Activated B cell treated with CpG ODN at 0.5 μM for 24 hours (primary cell): ENCODE data around the gene GID8. TPM values are rescaled to one million over a fixed set of nuclear protein-coding genes. Genes with fewer than 3 reads are reported as not detected.

Source experiments
- ATAC-seq: fragments of 200-7000 bp; cut with Tn5 transposase; one replicate; pipeline ENCODE4 v1.10.0; 2021; ENCODE audit warnings: low read depth, mild to moderate bottlenecking, moderate library complexity
- CTCF ChIA-PET: fragments of 350-600 bp; sonication (Branson Sonifier 250); formaldehyde crosslinking; loops from one replicate; lab custom pipeline; 2021; ENCODE audit warnings: antibody characterized with exemption; lab: Charles Lee
- POLR2A ChIA-PET: fragments of 350-600 bp; sonication (Branson Sonifier 250); formaldehyde crosslinking; loops from one replicate; lab custom pipeline; 2021; ENCODE audit warnings: antibody characterized with exemption; lab: Charles Lee
- DNase-seq: peaks from one replicate; pipeline ENCODE4 v3.0.0; 2022
- H3K27ac Mint-ChIP-seq: one replicate; pipeline ENCODE4 v1.8.0; 2020; ENCODE audit warnings: mixed read lengths
- H3K27me3 Mint-ChIP-seq: one replicate; pipeline ENCODE4 v1.8.0; 2021; ENCODE audit warnings: mixed read lengths
- H3K36me3 Mint-ChIP-seq: one replicate; pipeline ENCODE4 v1.8.0; 2021; ENCODE audit warnings: low read depth, mixed read lengths
- H3K4me1 Mint-ChIP-seq: one replicate; pipeline ENCODE4 v1.8.0; 2021; ENCODE audit warnings: mixed read lengths
- H3K4me3 Mint-ChIP-seq: one replicate; pipeline ENCODE4 v1.8.0; 2020; ENCODE audit warnings: mild to moderate bottlenecking, mixed read lengths
- H3K9me3 Mint-ChIP-seq: one replicate; pipeline ENCODE4 v1.8.0; 2020; ENCODE audit warnings: mixed read lengths
- CTCF ChIP-seq: fragments of 200-600 bp; IDR thresholded peaks from one replicate; pipeline ENCODE4 v1.8.0; 2022; ENCODE audit warnings: antibody characterized with exemption, mild to moderate bottlenecking
- intact Hi-C: fragments of 100-400 bp; cut with micrococcal nuclease; formaldehyde crosslinking; loops from one replicate; pipeline ENCODE4 v1.15.1; 2024
- total RNA-seq: library from RNA; stranded (reverse); gene quantifications from 2 replicates; pipeline ENCODE4 v1.2.3, GENCODE V29; 2022

Gene GID8
- total RNA-seq, 1 donor from 2014 or later = 43.1 TPM

GRCh38 chr20:62906647-62907375 is 31.1 kb upstream of the GID8 start:
- no peak for DNase-seq
- Mint-ChIP-seq H3K27ac (no peak overlapping the region), H3K36me3 (peaks cover 97% of the 10 kb centered on the region), H3K9me3 (no peaks in the 10 kb centered on the region), H3K27me3 (no peaks in the 10 kb centered on the region), H3K4me1 (peaks cover 15% of the 10 kb centered on the region), H3K4me3 (no peak overlapping the region)
- no peak for TF ChIP-seq CTCF
- intact Hi-C loops = no loop called here
- POLR2A ChIA-PET = interaction anchor here (1.5 kb wide), 1 partner anchor 47 kb away, joined by 5 read pairs; no protein-coding TSS in a partner anchor
- ATAC-seq = no peak
- CTCF ChIA-PET = interaction anchor here (1.1 to 2.2 kb wide), 6 partner anchors 10 to 102 kb away, joined by 3 to 12 read pairs (median 6); no protein-coding TSS in a partner anchor

GRCh38 chr20:62907384-62908317 is 30.3 kb upstream of the GID8 start:
- POLR2A ChIA-PET = interaction anchor here (0.6 to 1.5 kb wide), 4 partner anchors 14 to 65 kb away, joined by 3 to 6 read pairs (median 4); partner anchors contain the start of gene GID8
- CTCF ChIA-PET = interaction anchor here (0.7 to 2.2 kb wide), 9 partner anchors 8 to 101 kb away, joined by 3 to 12 read pairs (median 5); no protein-coding TSS in a partner anchor
- TF ChIP-seq CTCF = no peak
- Mint-ChIP-seq H3K9me3 (no peaks in the 10 kb centered on the region), H3K4me3 (no peak overlapping the region), H3K27ac (no peak overlapping the region), H3K36me3 (peaks cover 95% of the 10 kb centered on the region), H3K4me1 (peaks cover 15% of the 10 kb centered on the region), H3K27me3 (no peaks in the 10 kb centered on the region)
- intact Hi-C loops = no loop called here
- ATAC-seq (peak; percentile 62), DNase-seq (no peak)

- no peaks in the 10 kb centered on the region for H3K27me3 Mint-ChIP-seq
- intact Hi-C loops = no loop called here
- ATAC-seq = no peak
- ChIA-PET POLR2A (no interaction called here), CTCF (interaction anchor here (1.4 to 1.6 kb wide), 2 partner anchors 10 to 64 kb away, joined by 3 to 4 read pairs; no protein-coding TSS in a partner anchor)
- H3K36me3 Mint-ChIP-seq = peaks cover 92% of the 10 kb centered on the region
- DNase-seq = no peak
- peaks cover 23% of the 10 kb centered on the region for H3K4me1 Mint-ChIP-seq
- H3K27ac Mint-ChIP-seq = no peak overlapping the region
- H3K4me3 Mint-ChIP-seq = no peak overlapping the region
- no peak for TF ChIP-seq CTCF
- no peaks in the 10 kb centered on the region for H3K9me3 Mint-ChIP-seq
Measured at GRCh38 chr20:62908971-62909791, 28.8 kb upstream of the GID8 start.

GRCh38 chr20:62910217-62910766 is 27.7 kb upstream of the GID8 start:
- no peak overlapping the region for H3K27ac Mint-ChIP-seq
- H3K27me3 Mint-ChIP-seq = no peaks in the 10 kb centered on the region
- H3K4me1 Mint-ChIP-seq = peaks cover 30% of the 10 kb centered on the region
- H3K9me3 Mint-ChIP-seq = no peaks in the 10 kb centered on the region
- POLR2A ChIA-PET = no interaction called here
- ATAC-seq (no peak), DNase-seq (no peak)
- intact Hi-C loops = no loop called here
- no peak overlapping the region for H3K4me3 Mint-ChIP-seq
- TF ChIP-seq CTCF = no peak
- H3K36me3 Mint-ChIP-seq = peaks cover 85% of the 10 kb centered on the region
- CTCF ChIA-PET = no interaction called here
